Measurements from ENCODE around the gene FIG4. TPM values are rescaled to one million over a fixed set of nuclear protein-coding genes. Genes with fewer than 3 reads are reported as not detected.
A peak's percentile ranks its signal among the peaks of the same experiment; 100 is the strongest.
"Not testable (repeated sequence)": the region's sequence is repeated elsewhere in the genome, so short reads cannot be mapped to it uniquely, and the experiment has no call there.

Gene FIG4
- total RNA-seq, 6 donors from 2014 or later = 10.4 to 30.8 (median 27.5) TPM

DNA sequence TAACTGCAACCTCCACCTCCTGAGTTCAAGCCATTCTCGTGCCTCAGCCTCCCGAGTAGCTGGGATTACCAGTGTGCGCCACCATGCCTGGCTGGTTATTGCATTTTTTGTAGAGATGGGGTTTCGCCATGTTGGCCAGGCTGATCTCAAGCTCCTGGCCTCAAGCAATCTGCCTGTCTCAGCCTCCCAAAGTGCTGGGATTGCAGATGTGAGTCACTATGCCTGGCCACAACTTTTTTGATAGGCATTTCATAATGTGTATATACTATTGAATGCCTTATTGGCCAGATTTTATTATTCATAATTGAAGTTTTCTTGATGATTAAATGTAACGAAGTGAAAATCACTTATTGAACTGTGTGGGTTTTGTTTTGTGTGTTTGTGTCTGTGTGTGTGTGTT lies 27.9 kb downstream of the FIG4 start:
- WGBS, 2 donors = 98% methylated on average over 5 of the region's 5 CpGs
- DNase-seq (no peak), ATAC-seq (ENCODE audit: low FRiP score in 2 of 2) (no peak)
- Histone ChIP-seq H3K27me3 (no peaks in the 10 kb centered on the region), H3K36me3 (peaks cover 0 to 26% (median 0%) of the 10 kb centered on the region in 4 donors), H3K27ac (no peak overlapping the region), H3K9me3 (no peaks in the 10 kb centered on the region), H3K4me1 (peaks cover 0 to 4% (median 0%) of the 10 kb centered on the region in 4 donors), H3K4me3 (no peak overlapping the region)
- no peak for TF ChIP-seq POLR2AphosphoS5 (IDR thresholded peaks at IDR 0.05)
- TF ChIP-seq, protein P1, sequence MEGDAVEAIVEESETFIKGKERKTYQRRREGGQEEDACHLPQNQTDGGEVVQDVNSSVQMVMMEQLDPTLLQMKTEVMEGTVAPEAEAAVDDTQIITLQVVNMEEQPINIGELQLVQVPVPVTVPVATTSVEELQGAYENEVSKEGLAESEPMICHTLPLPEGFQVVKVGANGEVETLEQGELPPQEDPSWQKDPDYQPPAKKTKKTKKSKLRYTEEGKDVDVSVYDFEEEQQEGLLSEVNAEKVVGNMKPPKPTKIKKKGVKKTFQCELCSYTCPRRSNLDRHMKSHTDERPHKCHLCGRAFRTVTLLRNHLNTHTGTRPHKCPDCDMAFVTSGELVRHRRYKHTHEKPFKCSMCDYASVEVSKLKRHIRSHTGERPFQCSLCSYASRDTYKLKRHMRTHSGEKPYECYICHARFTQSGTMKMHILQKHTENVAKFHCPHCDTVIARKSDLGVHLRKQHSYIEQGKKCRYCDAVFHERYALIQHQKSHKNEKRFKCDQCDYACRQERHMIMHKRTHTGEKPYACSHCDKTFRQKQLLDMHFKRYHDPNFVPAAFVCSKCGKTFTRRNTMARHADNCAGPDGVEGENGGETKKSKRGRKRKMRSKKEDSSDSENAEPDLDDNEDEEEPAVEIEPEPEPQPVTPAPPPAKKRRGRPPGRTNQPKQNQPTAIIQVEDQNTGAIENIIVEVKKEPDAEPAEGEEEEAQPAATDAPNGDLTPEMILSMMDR (IDR thresholded peaks at IDR 0.05) = no peak
- no peak for TF ChIP-seq POLR2A (IDR thresholded peaks at IDR 0.05)
- TF ChIP-seq EP300 (IDR thresholded peaks at IDR 0.05) = no peak

DNA sequence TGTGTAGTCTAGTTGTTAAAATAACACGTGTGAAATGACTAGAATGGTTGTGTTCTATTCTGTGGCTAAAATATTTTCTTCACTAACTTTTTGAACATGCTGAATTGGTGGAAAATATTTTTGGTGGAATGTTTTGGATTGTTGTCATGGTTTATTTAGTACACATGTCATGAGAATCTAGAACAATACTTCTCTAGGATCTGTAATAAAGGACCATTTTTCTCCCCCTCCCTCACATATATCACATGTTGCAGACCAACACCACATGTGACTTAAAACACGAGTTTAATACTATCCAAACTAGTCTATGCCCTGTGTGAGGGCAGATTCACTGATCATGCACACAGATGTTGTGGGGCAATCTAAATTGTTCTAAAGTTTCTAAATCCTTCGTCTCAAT lies 29.2 kb downstream of the FIG4 start:
- Histone ChIP-seq H3K27ac (no peak overlapping the region), H3K27me3 (no peaks in the 10 kb centered on the region), H3K4me1 (peaks cover 0 to 4% (median 0%) of the 10 kb centered on the region in 4 donors), H3K36me3 (peaks cover 0 to 24% (median 0%) of the 10 kb centered on the region in 4 donors), H3K4me3 (no peak overlapping the region), H3K9me3 (no peaks in the 10 kb centered on the region)
- 87 to 91% methylated on average over 3 of the region's 3 CpGs for WGBS, 2 donors
- no peak for DNase-seq
- no peak for ATAC-seq (ENCODE audit: low FRiP score in 2 of 2)
- TF ChIP-seq POLR2AphosphoS5 (IDR thresholded peaks at IDR 0.05) (no peak), EP300 (IDR thresholded peaks at IDR 0.05) (no peak), POLR2A (IDR thresholded peaks at IDR 0.05) (no peak)
- TF ChIP-seq, protein P1 (IDR thresholded peaks at IDR 0.05) = no peak

DNA sequence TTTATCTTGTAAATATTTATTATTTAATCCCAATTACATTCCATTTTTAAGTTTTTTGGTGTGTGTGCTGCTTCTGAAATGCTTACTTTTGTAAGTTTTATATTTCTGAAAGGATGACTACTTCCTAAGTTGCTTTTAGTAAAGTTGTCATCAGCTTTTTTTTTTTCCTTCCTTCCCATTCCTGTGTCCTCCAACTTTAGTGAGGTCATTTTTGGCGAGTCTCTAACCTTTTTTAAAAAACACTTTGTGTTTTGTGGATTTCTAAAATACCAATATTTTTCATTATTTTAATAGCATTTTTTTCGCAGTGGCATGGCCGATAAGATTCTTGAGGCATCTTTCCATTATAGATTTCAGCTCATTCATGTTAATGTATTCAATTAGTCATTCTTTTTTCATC lies 30.9 kb downstream of the FIG4 start:
- Histone ChIP-seq H3K27me3 (no peaks in the 10 kb centered on the region), H3K9me3 (no peaks in the 10 kb centered on the region), H3K4me3 (no peak overlapping the region), H3K27ac (no peak overlapping the region), H3K36me3 (peaks cover 0 to 18% (median 0%) of the 10 kb centered on the region in 4 donors), H3K4me1 (peaks cover 0 to 4% (median 0%) of the 10 kb centered on the region in 4 donors)
- 86 to 92% methylated on average over 3 of the region's 3 CpGs for WGBS, 2 donors
- DNase-seq = no peak
- TF ChIP-seq POLR2A (IDR thresholded peaks at IDR 0.05) (no peak), EP300 (IDR thresholded peaks at IDR 0.05) (no peak), POLR2AphosphoS5 (IDR thresholded peaks at IDR 0.05) (no peak)
- TF ChIP-seq, protein P1 (IDR thresholded peaks at IDR 0.05) = no peak
- no peak for ATAC-seq (ENCODE audit: low FRiP score in 2 of 2)

DNA sequence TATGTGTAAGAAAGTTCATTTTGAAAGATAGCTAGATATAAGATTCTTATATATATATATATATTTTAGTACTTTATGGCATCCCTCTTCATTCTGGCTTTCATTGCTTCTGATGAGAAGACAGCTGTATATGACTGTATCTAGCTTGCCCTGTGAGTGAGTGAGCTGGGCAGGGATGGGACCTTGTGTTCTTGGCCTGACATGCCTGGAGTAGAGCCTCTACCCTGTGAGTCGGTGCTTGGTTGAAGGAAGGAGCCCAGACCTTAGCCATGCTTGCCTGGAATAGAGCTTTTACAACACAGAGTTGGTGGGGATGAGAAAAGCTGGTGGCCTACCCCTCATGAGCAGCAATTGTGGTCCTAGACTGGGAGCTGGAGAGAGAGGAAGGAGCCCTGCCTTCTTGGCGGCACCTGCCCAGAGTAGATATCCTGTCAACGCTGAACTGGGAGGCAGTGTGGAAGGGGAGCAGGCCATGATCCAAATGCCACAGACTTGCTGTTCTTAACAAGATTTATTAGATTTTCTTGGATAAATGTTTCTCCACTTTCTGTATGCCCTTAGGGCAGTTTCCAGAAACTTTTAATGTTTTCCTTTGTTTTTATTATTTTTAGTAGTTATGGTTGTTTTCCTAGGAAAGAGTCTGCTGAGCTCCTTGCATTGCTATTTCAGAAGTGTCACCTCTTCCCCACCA lies 31.6 kb downstream of the FIG4 start:
- Histone ChIP-seq H3K4me1 (peaks cover 0 to 4% (median 0%) of the 10 kb centered on the region in 4 donors), H3K27ac (no peak overlapping the region), H3K27me3 (no peaks in the 10 kb centered on the region), H3K9me3 (no peaks in the 10 kb centered on the region), H3K4me3 (no peak overlapping the region), H3K36me3 (peaks cover 0 to 18% (median 0%) of the 10 kb centered on the region in 4 donors)
- DNase-seq (no peak), ATAC-seq (ENCODE audit: low FRiP score in 2 of 2) (peak in 1 of 2 donors; percentile 16)
- no peak for TF ChIP-seq POLR2AphosphoS5 (IDR thresholded peaks at IDR 0.05)
- no peak for TF ChIP-seq EP300 (IDR thresholded peaks at IDR 0.05)
- TF ChIP-seq POLR2A (IDR thresholded peaks at IDR 0.05) = no peak
- TF ChIP-seq, protein P1 (IDR thresholded peaks at IDR 0.05) = no peak
- WGBS, 2 donors = 81 to 84% methylated on average over 3 of the region's 3 CpGs

DNA sequence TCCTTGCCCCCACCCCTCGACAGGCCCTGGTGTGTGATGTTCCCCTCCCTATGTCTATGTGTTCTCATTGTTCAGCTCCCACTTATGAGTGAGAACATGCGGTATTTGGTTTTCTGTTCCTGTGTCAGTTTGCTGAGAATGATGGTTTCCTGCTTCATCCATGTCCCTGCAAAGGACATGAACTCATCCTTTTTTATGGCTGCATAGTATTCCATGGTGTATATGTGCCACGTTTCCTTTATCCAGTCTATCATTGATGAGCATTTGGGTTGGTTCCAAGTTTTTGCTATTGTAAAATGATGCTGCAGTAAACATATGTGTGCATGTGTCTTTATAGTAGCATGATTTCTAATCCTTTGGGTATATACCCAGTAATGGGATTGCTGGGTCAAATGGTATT lies 34.2 kb downstream of the FIG4 start:
- ATAC-seq (ENCODE audit: low FRiP score in 2 of 2); H3K9me3 ChIP-seq: not testable (repeated sequence)

More for the DNA sequence above, 34.2 kb downstream of the FIG4 start:
- not testable (repeated sequence) for H3K27me3 ChIP-seq, H3K4me1 ChIP-seq, H3K4me3 ChIP-seq, DNase-seq, H3K27ac ChIP-seq
- peaks cover 0 to 12% (median 0%) of the 10 kb centered on the region in 4 donors for H3K36me3 ChIP-seq
- 95 to 100% methylated on average over 3 of the region's 3 CpGs for WGBS, 2 donors
